ENCODE data around the gene SLC39A8. TPM values are rescaled to one million over a fixed set of nuclear protein-coding genes. Genes with fewer than 3 reads are reported as not detected.
A peak's percentile ranks its signal among the peaks of the same experiment; 100 is the strongest.

Gene SLC39A8
- total RNA-seq, 2 donors from 2014 or later, result 56.4 to 86.3 TPM

GRCh38 chr4:102324730-102325129 is 20.6 kb downstream of the SLC39A8 start:
- peaks cover 31% of the 10 kb centered on the region for H3K4me1 Mint-ChIP-seq
- no peak for ATAC-seq (replicated peaks)

GRCh38 chr4:102322736-102323135 is 22.5 kb downstream of the SLC39A8 start:
- H3K27ac Mint-ChIP-seq, result no peak overlapping the region
- H3K9me3 Mint-ChIP-seq, result no peaks in the 10 kb centered on the region
- H3K27me3 Mint-ChIP-seq, result no peaks in the 10 kb centered on the region
- H3K4me3 Mint-ChIP-seq, result no peak overlapping the region
- peaks cover 34% of the 10 kb centered on the region for H3K4me1 Mint-ChIP-seq
- ATAC-seq (replicated peaks), result no peak
- H3K36me3 Mint-ChIP-seq (ENCODE audit: low read depth), result peaks cover 24% of the 10 kb centered on the region

More at GRCh38 chr4:102324730-102325129, 20.6 kb downstream of the SLC39A8 start:
- Mint-ChIP-seq H3K27me3 (no peaks in the 10 kb centered on the region), H3K27ac (no peak overlapping the region), H3K9me3 (no peaks in the 10 kb centered on the region), H3K4me3 (no peak overlapping the region), H3K36me3 (ENCODE audit: low read depth) (peaks cover 17% of the 10 kb centered on the region)

GRCh38 chr4:102321260-102321995 is 23.9 kb downstream of the SLC39A8 start:
- peaks cover 33% of the 10 kb centered on the region for H3K36me3 Mint-ChIP-seq (ENCODE audit: low read depth)
- H3K4me1 Mint-ChIP-seq, result peaks cover 31% of the 10 kb centered on the region
- H3K4me3 Mint-ChIP-seq, result no peak overlapping the region
- peak; percentile 73 for ATAC-seq (replicated peaks)
- no peak overlapping the region for H3K27ac Mint-ChIP-seq
- no peaks in the 10 kb centered on the region for H3K27me3 Mint-ChIP-seq
- H3K9me3 Mint-ChIP-seq, result no peaks in the 10 kb centered on the region

- Mint-ChIP-seq H3K27me3 (no peaks in the 10 kb centered on the region), H3K4me3 (no peak overlapping the region), H3K4me1 (peaks cover 27% of the 10 kb centered on the region), H3K9me3 (no peaks in the 10 kb centered on the region), H3K36me3 (ENCODE audit: low read depth) (peaks cover 46% of the 10 kb centered on the region), H3K27ac (no peak overlapping the region)
- no peak for ATAC-seq (replicated peaks)
These were observed 25.7 kb downstream of the SLC39A8 start for GRCh38 chr4:102319594-102319993.

- no peaks in the 10 kb centered on the region for H3K27me3 Mint-ChIP-seq
- H3K27ac Mint-ChIP-seq, result no peak overlapping the region
- no peak overlapping the region for H3K4me3 Mint-ChIP-seq
- H3K9me3 Mint-ChIP-seq, result no peaks in the 10 kb centered on the region
- peaks cover 37% of the 10 kb centered on the region for H3K4me1 Mint-ChIP-seq
- no peak for ATAC-seq (replicated peaks)
- H3K36me3 Mint-ChIP-seq (ENCODE audit: low read depth), result peaks cover 46% of the 10 kb centered on the region
These were observed 26.8 kb downstream of the SLC39A8 start for GRCh38 chr4:102318526-102318925.

- no peak overlapping the region for H3K27ac Mint-ChIP-seq
- H3K27me3 Mint-ChIP-seq, result no peaks in the 10 kb centered on the region
- no peaks in the 10 kb centered on the region for H3K9me3 Mint-ChIP-seq
- H3K4me1 Mint-ChIP-seq, result peaks cover 35% of the 10 kb centered on the region
- ATAC-seq (replicated peaks), result no peak
- H3K36me3 Mint-ChIP-seq (ENCODE audit: low read depth), result peaks cover 46% of the 10 kb centered on the region
- no peak overlapping the region for H3K4me3 Mint-ChIP-seq
These were observed 27.2 kb downstream of the SLC39A8 start for GRCh38 chr4:102318105-102318504.

GRCh38 chr4:102317459-102317858 is 27.8 kb downstream of the SLC39A8 start:
- Mint-ChIP-seq H3K4me3 (no peak overlapping the region), H3K36me3 (ENCODE audit: low read depth) (peaks cover 44% of the 10 kb centered on the region), H3K4me1 (peaks cover 32% of the 10 kb centered on the region), H3K9me3 (no peaks in the 10 kb centered on the region), H3K27ac (no peak overlapping the region), H3K27me3 (no peaks in the 10 kb centered on the region)
- ATAC-seq (replicated peaks), result no peak

- Mint-ChIP-seq H3K4me3 (no peak overlapping the region), H3K36me3 (ENCODE audit: low read depth) (peaks cover 52% of the 10 kb centered on the region), H3K27me3 (no peaks in the 10 kb centered on the region), H3K4me1 (peaks cover 27% of the 10 kb centered on the region), H3K27ac (no peak overlapping the region), H3K9me3 (no peaks in the 10 kb centered on the region)
- ATAC-seq (replicated peaks), result no peak
These were observed 28.7 kb downstream of the SLC39A8 start for GRCh38 chr4:102316585-102316984.

- H3K27ac Mint-ChIP-seq, result no peak overlapping the region
- peaks cover 21% of the 10 kb centered on the region for H3K4me1 Mint-ChIP-seq
- ATAC-seq (replicated peaks), result no peak
- no peak overlapping the region for H3K4me3 Mint-ChIP-seq
- H3K9me3 Mint-ChIP-seq, result no peaks in the 10 kb centered on the region
- no peaks in the 10 kb centered on the region for H3K27me3 Mint-ChIP-seq
- H3K36me3 Mint-ChIP-seq (ENCODE audit: low read depth), result peaks cover 55% of the 10 kb centered on the region
These were observed 29.8 kb downstream of the SLC39A8 start for GRCh38 chr4:102315532-102315931.

- Mint-ChIP-seq H3K27ac (no peak overlapping the region), H3K4me1 (peaks cover 25% of the 10 kb centered on the region), H3K9me3 (no peaks in the 10 kb centered on the region), H3K27me3 (no peaks in the 10 kb centered on the region), H3K36me3 (ENCODE audit: low read depth) (peaks cover 63% of the 10 kb centered on the region), H3K4me3 (no peak overlapping the region)
- no peak for ATAC-seq (replicated peaks)
These were observed 32.9 kb downstream of the SLC39A8 start for GRCh38 chr4:102312417-102312816.

GRCh38 chr4:102311912-102312311 is 33.4 kb downstream of the SLC39A8 start:
- no peak for ATAC-seq (replicated peaks)
- Mint-ChIP-seq H3K27ac (no peak overlapping the region), H3K27me3 (no peaks in the 10 kb centered on the region), H3K4me1 (peaks cover 24% of the 10 kb centered on the region), H3K4me3 (no peak overlapping the region), H3K9me3 (no peaks in the 10 kb centered on the region), H3K36me3 (ENCODE audit: low read depth) (peaks cover 58% of the 10 kb centered on the region)

GRCh38 chr4:102311407-102311806 is 33.9 kb downstream of the SLC39A8 start:
- Mint-ChIP-seq H3K27ac (no peak overlapping the region), H3K4me1 (peaks cover 21% of the 10 kb centered on the region), H3K36me3 (ENCODE audit: low read depth) (peaks cover 60% of the 10 kb centered on the region), H3K27me3 (no peaks in the 10 kb centered on the region), H3K9me3 (no peaks in the 10 kb centered on the region), H3K4me3 (no peak overlapping the region)
- no peak for ATAC-seq (replicated peaks)

GRCh38 chr4:102308032-102308799 is 37.1 kb downstream of the SLC39A8 start:
- Mint-ChIP-seq H3K4me1 (peaks cover 9% of the 10 kb centered on the region), H3K4me3 (no peak overlapping the region), H3K27ac (no peak overlapping the region), H3K27me3 (no peaks in the 10 kb centered on the region), H3K36me3 (ENCODE audit: low read depth) (peaks cover 64% of the 10 kb centered on the region), H3K9me3 (no peaks in the 10 kb centered on the region)
- no peak for ATAC-seq (replicated peaks)

- peaks cover 9% of the 10 kb centered on the region for H3K4me1 Mint-ChIP-seq
- H3K27me3 Mint-ChIP-seq, result no peaks in the 10 kb centered on the region
- H3K36me3 Mint-ChIP-seq (ENCODE audit: low read depth), result peaks cover 73% of the 10 kb centered on the region
- no peak for ATAC-seq (replicated peaks)
- no peaks in the 10 kb centered on the region for H3K9me3 Mint-ChIP-seq
- H3K4me3 Mint-ChIP-seq, result no peak overlapping the region
- H3K27ac Mint-ChIP-seq, result peak overlapping the region; percentile 12
These were observed 39.6 kb downstream of the SLC39A8 start for GRCh38 chr4:102305666-102306065.

GRCh38 chr4:102302762-102303161 is 42.5 kb downstream of the SLC39A8 start:
- Mint-ChIP-seq H3K27ac (peak overlapping the region; percentile 35), H3K4me1 (no peaks in the 10 kb centered on the region), H3K36me3 (ENCODE audit: low read depth) (peaks cover 74% of the 10 kb centered on the region), H3K9me3 (no peaks in the 10 kb centered on the region), H3K4me3 (no peak overlapping the region), H3K27me3 (no peaks in the 10 kb centered on the region)
- no peak for ATAC-seq (replicated peaks)

Measured in activated T-helper 17 cell treated with anti-CD3 and anti-CD28 coated beads, Interleukin-2, amount 50 U/mL, for 72 hours (primary cell).